Measurements from ENCODE around the gene NT5DC4.

Gene NT5DC4

DNA sequence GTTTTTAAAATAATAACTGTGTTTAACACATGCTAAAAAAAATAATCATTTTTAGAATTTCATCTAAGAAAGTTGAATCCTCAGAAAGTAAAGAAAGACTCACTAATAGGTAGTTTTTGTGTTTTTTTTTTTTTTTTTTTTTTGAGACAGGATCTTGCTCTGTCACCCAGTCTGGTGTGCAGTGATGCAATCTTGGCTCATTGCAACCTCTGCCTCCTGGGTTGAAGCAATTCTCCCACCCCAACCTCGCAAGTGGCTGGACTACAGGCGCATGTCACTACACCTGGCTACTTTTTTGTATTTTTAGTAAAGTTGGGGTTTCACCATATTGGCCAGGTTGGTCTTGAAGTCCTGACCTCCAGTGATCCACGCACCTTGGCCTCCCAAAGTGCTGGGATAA lies 36.4 kb downstream of the NT5DC4 start:
- DNase-seq = no peak

DNA sequence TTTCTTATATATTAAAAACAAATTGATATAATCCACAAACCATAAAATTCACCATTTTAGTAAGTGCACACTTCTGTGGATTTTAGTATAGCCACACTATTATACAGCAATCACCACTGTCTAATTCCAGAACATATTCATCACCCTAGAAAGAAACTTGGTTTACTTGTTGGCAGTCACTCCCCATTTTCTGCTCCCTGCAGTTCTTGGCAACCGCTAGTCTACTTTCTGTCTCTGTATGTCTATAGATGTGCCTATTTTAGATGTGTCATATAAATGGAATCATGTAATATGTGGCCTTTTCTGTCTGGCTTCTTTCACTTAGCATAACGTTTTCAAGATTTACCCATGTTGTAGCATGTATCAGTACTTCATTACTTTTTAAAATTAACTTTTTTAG lies 37.9 kb downstream of the NT5DC4 start:
- no peak for DNase-seq

DNA sequence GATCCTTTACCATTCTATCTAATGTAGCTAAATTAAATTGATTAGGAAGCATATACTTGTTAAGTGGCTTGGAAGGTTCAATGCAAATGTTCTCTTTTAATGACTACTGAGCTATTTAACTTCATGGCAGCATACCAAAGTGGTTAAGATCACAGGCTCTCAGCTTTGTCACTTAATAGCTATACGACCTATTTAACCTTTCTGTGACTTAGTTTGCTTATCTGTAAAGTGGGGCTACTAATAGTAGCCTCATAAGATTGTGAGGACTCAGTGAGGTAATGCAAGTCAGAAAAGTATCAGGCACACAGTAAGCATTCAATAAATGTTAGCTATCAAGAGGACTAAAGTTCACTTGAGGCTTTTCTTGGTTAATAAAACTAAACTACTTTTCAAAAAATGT lies 39.3 kb downstream of the NT5DC4 start:
- no peak for DNase-seq

DNA sequence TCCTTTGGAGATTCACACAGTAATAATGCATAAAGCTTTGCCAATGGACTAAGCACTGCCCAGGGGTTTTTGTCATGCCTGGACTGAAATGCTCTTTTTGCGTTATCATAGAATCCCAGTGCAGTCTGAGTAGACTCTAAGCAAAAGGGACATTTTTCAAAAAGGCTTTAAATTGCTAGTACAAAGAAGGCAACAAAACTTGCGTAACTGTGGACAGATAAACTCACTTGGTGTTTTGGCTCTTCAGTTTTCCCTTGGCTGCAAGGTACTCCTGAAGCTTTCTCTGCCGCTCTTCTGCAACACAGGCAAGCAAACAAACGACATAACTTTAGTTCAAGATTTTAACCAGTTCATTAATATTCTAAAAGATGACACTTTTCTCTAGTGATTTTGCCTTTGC lies 41.5 kb downstream of the NT5DC4 start:
- DNase-seq = no peak

DNA sequence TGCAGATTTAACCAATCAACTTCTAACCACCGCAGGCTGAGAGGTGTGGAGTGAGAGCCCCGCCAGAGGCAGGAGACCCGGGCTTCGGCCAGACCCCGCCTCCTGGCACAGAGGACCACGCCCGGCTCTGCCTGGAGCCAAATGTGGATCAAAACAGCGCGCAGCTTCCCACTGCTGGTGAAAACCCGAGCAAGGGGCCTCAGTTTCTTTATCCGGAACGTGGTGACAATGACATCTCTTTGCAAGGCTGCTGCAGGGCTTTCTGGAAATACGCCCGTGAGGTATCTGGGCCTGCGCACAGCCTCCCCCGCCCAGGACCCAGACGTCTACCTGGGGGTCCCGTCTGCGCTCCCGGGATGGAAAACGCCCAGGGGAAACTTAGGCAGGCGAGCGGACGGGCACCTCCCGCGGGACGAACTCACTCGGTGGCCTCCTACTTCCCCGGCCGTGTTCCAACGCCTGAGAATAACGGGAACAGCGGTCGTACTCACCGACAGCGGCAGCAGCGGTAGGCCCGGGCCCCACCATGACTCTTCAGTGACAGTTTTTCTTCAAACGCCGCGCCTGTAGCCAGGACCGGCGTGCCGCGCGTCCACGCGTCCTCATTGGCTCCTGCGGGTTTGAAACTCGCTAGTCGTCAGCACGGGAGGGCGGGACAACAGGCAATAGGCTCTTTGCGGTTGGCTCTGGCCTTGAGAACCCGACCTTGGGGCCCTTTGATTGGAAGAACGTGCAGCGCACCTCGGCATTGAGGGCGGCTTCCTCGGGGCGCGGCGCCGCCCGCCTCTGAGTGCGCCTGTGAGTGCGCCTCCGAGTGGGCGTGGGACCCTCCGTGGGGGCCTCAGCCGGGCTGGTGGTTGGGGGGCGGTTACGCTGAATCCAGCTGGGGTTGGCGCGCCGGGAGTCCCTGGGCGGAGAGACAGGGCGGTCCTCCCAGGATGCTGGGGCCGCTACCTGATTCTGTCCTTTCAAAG lies 43.5 kb downstream of the NT5DC4 start, which contains the start of gene CKAP2L:
Gene CKAP2L (minus strand): TSS at position 539 of the 974 bp plus-strand sequence. CDS start 11 bp downstream, at position 528.
- peak; percentile 93 for DNase-seq

DNA sequence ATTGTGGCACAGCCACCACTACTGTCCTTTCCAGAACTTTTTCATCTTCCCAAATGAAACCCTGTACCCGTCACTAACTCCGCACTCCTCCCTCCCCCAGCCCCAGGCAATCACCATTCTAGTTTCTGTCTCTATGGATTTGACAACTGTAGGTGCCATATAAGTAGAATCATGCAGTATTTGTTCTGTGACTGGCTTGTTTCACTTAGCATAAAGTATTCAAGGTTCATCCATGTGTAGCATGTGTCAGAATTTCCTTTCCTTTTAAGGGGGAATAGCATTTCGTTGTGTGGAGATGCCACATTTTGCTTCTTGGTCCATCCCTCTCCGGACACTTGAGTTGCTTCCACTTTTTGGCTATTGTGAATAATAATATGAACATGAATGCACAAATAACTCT lies 44.4 kb downstream of the NT5DC4 start:
- no peak for DNase-seq

DNA sequence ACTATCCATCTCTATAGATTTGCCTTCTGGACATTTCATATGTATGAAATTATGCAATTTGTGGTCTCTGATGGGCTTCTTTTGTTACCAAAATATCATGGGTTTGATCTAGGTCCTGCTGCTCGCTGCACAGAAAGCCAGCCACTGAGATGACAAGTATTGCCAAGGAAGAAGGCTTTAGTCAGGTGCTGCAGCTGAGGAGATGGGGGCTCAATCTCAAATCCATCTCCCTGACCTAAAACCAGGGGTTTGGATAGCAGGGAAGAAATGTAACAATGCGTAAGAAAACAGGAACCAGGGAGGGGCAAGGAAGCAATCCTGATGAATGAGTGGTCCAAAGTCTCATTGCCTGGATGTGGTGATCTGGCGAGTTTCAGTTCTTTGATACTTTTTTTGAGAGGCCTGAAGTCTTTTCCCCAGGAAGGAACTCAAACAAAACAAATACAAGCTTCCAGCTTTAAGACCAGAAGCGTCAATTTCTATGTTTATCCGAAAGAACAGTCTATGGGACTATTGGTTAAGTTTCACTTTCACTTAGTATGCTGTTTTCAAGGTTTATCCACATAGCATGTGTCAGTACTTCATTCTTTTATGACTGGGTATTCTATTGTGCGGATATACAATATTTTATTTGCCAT lies 47.0 kb downstream of the NT5DC4 start:
- no peak for DNase-seq

DNA sequence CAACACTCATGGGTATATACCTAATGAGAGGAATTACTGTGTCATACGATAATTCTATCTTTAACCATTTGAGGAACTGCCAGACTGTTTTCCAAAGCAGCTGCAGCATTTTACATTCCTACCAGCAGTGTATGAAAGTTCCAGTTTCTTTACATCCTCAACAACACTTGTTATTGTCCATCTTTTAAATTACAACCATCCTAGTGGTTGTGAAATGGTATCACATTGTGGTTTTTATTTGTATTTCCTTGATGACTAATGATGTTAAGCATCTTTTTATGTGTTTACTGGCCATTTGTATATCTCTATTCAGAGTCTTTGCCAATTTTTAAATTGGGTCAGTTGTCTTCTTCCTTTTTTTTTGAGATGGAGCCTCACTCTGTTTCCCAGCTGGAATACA lies 47.6 kb downstream of the NT5DC4 start:
- DNase-seq = no peak

DNA sequence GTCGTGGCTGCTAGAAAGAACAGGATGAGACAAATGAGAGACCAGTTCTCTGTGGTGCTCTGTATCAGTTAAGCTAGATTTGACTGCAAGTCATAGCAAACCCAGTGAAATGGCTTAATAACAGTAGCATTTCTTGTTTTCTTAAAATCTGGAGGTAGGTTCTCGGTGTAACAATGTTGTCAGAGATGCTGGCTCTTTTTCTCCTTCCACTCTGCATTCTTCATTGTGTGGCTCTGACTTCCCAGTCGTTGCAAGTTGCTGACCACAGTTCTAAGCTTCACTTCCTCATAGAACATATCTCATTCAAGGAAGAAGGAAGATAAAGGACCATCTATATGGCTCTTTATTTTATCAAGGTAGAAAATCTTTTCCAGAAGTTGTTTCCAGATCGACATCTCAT lies 51.5 kb downstream of the NT5DC4 start:
- no peak for DNase-seq

DNA sequence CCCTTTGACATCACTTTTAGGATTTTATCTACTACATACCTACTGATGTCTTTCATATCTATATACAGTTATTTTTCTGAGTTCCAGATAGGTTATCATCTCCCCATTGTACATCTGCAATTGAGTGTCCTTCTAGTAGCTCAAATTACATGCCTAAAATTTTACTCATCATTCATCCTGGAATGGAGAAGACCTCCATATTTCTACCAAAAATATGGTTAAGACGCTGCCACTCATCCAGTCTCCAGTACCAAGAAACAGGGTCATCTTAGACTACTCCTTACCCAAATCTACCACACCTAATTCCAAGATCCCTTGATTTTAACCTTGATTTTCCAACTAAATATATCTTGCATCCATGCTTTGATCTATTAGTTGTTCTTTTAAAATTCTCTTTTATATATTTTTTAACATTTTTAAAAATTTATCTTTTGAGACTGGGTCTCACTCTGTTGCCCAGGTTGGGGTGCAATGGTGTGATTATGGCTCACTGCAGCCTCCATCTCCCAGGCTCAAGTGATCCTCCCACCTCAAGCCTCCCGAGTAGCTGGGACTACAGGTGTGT lies 52.2 kb downstream of the NT5DC4 start:
- DNase-seq = no peak

DNA sequence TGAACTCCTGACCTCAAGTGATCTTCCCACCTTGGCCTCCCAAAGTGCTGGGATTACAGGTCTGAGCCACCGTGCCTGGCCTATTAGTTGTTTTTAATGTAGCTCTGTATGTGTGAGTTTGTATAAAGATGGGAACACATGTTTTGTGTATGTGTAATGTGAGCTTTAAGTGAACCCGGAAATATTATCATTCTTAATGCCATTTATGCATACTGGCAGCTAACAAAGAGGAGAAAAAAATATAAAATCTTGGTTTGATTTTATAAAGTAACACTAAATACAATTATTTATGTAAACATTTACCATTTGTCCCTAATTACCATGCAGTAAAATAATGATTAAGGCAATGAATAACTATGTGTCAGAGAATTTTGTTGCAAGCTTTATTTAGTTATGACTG lies 52.7 kb downstream of the NT5DC4 start:
- no peak for DNase-seq

DNA sequence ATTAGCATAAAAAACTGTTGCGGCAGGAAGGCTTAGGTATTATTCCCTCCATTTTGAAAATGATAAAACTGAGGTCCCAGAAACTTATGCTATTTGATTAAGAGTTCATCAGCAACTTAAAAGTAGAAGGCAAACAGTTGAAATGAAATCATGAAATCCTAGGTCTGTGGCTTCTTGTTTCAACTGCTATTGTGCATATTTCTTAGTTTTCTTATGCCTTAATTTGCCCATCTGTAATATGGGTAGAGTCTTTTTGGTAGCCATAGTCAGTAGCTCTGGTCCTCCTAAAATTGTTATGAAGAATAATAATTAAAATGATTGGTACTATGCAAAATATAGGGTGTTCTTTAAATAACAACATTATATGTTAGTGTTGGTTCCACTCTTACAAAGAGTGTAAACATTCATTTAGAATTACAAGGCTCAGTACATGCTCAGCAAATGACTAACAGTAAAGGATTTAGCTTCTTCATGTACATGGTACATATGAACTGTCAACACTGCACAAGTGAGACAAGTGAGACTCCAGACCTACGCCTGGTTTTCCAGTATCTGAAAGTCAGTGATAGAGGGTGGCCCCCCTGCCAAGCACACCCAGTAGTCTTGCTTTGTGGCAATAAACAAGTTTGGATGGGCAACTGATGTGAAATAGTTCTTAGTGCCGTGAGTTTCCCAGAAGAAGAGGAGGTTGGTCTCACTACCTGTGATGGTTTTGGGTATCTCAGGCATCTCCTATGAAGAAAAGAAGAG lies 53.9 kb downstream of the NT5DC4 start:
- no peak for DNase-seq

DNA sequence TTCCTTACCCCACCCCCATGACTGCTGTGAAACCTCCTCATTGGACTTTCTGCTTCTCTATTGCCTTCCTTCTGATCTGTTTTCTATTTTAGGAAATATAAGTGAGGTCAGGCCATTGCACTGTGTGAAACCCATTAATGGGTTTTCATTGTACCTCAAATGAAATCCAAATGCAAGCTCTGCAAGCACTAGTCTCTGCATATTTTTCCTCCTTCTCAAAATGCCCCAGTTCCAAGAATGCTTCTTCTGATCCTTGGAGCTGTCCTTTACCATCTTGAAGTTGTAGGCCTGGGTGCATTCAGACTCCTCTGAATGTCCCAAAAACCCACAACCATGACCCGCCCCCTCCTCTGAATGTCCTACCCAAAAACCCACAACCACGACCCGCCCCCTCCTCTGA lies 55.3 kb downstream of the NT5DC4 start:
- DNase-seq = no peak

DNA sequence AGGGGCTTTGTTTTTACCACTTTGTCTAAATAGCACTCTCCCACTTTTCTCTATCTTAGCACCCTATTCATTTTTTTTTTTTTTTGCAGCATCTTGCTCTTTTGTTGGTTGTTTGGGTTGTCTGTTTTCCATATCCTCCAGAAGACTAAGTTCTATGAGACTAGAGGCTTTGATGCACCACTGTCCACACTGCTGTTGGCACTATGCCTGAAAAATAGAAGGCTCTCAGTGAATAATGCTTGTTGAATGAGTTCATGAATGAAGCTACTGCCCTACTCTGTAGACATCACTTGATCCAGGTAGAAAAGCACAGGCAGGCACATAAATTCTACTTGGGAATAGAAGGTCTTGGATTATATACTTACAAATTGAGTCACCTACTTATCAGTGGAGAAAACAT lies 56.2 kb downstream of the NT5DC4 start:
- no peak for DNase-seq

DNA sequence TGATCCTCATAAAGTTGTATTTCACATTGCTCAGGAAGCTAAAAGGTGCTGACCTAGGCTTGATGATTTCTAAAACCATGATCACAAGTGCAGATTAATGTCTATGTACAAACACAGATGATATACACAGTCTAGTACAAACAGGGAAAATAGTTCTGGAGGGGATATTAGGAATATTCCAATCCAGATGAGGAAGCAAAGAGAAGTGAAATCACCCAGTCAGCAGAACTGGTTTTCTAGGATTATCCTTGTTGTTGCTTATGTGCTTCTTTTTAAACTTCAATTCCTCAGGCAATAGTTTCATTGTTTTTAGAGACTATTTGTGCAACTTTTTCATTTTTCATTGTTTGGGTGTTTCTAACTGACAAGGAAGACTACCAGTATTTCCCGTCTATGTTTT lies 58.8 kb downstream of the NT5DC4 start:
- no peak for DNase-seq

DNA sequence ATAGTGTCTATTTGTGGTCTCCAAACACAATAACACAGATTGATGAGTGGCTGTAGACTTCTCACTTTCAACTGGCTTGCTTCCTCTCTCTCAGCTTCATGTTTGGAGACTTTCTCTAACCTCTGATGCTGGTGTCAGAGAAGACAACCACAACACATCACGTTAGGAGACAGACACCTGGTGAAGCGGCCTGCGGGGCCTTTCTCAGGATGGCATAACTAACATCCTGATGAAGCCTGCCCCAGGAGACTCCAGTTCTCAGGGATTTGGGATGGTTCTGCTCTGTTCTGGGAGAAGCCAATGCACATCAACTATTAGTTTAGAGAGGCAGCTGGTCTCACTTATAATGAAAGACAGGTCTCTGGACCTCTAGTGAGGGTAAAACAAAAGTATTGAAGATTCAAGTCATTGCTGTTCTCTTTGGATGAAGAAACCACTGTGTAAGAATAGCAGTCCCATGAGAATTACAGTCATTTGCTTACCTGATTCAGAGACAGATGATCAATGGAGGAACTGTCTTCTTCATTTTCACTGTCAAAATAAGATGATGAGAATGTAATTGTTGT lies 61.5 kb downstream of the NT5DC4 start:
- no peak for DNase-seq

DNA sequence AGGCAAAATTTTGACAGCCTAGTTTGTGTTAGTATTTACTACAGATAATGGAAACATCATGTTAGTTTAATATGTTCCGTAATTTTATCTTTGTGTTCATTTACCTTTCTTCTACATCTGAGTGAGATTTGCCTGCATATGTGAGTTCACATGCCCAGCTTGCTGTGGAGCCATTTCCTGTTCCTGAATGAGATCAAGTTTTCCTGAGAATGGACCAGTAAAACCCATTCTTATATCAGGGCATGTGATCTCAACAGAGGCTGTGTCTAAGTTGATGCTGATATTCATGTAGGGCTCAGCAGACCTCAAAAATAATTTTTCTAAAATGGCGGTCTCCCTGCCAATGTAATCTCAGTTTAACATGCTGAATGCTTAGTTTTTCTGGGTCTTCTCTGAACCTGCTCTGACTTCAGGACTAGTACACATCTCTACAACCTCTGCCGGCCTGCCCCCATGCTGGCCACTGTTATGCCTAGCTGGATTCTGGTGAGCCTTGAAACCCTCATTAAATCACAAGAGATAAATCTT lies 62.4 kb downstream of the NT5DC4 start:
- no peak for DNase-seq

DNA sequence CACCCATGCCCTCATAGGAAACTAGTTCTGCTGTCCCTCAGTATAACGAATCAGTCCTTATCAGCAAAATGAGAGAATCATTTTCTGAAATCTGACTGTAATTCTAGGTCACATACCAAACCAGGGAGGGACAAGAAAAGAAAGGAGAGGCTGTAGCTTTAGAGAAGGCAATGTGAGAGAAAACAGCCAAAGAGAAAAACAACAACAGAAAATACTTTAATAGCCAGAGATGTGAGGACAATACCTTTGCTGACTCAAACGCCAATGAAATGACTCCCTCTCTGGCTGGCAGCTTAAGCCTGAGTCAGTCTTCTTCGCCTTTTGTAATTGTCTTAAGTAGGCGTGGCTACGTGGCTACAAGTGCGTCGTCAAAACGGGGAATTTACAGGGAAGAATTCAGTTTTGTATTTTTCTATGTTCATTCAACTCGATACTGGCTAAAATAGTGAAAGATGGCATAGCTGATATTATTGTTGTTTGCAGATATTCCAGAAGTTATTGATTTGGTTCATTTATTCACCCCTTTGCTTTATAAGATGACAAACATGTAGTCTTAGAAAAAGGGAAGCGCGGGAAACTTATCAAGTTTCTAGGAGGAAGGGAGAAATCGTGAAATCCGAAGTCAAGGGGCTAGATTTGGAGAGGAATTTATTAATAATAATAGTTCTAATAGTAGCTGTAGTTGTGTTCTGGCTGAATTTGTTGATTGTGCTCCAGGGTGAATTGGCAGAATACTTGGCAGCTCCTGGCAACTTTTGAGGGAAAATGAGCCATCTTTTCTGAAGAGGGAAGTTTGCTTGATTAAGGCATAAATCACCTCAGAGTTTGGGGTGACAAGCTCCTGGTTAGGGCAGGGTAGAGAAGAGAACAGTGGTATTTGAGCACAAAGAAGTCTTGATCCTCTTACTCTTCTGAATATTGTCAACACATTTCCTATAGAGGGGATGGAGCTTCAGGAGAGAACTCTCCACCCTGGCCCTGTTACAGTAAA lies 63.7 kb downstream of the NT5DC4 start, which contains the start of gene IL1A:
Gene IL1A (minus strand): TSS at position 295 of the 991 bp plus-strand sequence. CDS start 723 bp downstream, outside the sequence.
- DNase-seq = no peak

DNA sequence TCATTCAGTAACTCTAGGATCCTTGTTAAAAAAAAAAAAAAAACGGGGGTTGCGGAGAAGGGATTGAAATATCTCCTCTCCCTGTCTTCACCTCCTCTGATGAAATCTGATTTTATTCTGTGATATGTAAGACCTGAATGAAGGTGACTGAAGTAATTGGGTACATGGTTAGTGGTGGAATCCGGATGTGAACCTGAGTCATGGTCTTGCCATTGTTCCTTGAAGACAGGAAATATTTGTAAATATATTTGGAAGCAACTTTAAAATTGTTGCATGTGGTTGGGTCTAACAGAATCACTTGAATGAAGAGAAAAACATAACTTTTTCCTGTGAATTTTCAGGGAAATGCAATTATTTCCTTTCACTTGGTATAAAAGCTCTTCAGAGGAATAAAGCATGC lies 66.5 kb downstream of the NT5DC4 start:
- no peak for DNase-seq

DNA sequence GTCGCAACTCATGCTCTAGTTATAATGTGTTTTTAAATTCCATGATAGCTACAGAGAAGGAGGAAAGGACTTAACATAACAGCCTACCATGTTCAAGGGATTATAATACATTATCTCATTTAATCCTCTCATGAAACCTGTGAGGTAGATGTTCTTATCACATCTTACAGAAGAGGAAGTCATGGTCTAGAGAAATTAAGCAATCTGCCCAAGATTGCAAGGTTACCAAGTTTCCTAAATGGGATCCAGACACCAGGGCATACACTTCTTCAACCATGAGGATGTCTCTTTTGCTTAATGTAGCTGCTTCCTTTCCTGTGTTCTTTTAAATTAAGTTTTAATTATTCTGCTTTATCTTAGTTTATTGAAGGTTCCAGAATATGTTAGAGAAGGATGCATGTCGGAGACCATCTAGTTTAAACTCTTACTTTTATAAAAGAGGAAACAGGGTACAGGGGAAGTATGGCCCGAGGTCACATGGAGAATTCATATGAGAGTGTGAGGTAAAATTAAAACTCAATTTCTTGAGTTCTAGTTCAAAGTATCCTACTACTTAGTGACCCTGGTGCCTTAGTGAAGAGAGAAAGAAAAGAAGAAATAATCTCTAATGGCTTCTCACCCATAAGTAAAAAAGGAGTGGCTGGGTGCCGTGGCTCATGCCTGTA lies 67.0 kb downstream of the NT5DC4 start:
- DNase-seq = no peak

DNA sequence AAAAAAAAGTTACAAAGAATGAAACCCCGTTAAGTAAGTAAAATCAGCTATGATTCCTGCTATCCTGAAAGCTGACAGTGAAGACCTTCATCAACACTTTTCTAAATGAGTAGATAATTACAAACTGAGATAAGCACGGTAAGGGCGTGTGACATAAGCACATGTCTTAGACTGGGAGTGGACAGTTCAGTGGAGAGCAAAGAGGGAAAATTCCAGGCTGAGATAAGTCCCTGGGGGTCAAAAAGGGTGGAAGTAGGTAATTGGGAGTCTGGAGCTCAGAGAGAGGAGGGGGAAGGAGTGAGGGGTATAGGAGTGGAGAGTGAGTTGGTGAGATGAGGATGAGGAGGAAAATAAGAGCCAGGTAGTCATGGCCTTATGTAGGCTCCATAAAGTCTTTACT lies 67.8 kb downstream of the NT5DC4 start:
- no peak for DNase-seq

Measured in activated effector memory CD4-positive, alpha-beta T cell treated with Interleukin-2 at 50 U/mL for 16 hours (primary cell).